Measurements from ENCODE around the gene CC2D2A. TPM values are rescaled to one million over a fixed set of nuclear protein-coding genes. Genes with fewer than 3 reads are reported as not detected.

Gene CC2D2A
- total and polyA plus RNA-seq, 8 donors = 22.8 to 56.3 (median 48.5) TPM

- ATAC-seq (no peak), DNase-seq (no peak)
- Histone ChIP-seq H3K27me3 (no peaks in the 10 kb centered on the region), H3K36me3 (no peaks in the 10 kb centered on the region), H3K4me1 (no peaks in the 10 kb centered on the region), H3K9me3 (peaks cover 0 to 6% of the 10 kb centered on the region in 2 donors), H3K4me3 (no peak overlapping the region), H3K27ac (no peak overlapping the region)
- intact Hi-C loops (cut with DNase I) = no loop called here
- TF ChIP-seq CTCF (IDR thresholded peaks at IDR 0.05) = no peak
These were observed 28.7 kb downstream of the CC2D2A start for GRCh38 chr4:15498356-15498755.

GRCh38 chr4:15500701-15501100 lies 31.0 kb downstream of the CC2D2A start:
- Histone ChIP-seq H3K4me1 (no peaks in the 10 kb centered on the region), H3K9me3 (peaks cover 0 to 6% of the 10 kb centered on the region in 2 donors), H3K27me3 (no peaks in the 10 kb centered on the region), H3K36me3 (no peaks in the 10 kb centered on the region), H3K27ac (no peak overlapping the region), H3K4me3 (no peak overlapping the region)
- DNase-seq = no peak
- intact Hi-C loops (cut with DNase I) = no loop called here
- no peak for TF ChIP-seq CTCF (IDR thresholded peaks at IDR 0.05)
- no peak for ATAC-seq

- intact Hi-C loops (cut with DNase I) = no loop called here
- Histone ChIP-seq H3K27ac (no peak overlapping the region), H3K9me3 (peaks cover 0 to 3% of the 10 kb centered on the region in 2 donors), H3K4me3 (no peak overlapping the region), H3K36me3 (no peaks in the 10 kb centered on the region), H3K4me1 (no peaks in the 10 kb centered on the region), H3K27me3 (no peaks in the 10 kb centered on the region)
- ATAC-seq (peak; percentile 79), DNase-seq (no peak)
- TF ChIP-seq CTCF (IDR thresholded peaks at IDR 0.05) = no peak
These were observed 32.3 kb downstream of the CC2D2A start for GRCh38 chr4:15501941-15502340.

DNA sequence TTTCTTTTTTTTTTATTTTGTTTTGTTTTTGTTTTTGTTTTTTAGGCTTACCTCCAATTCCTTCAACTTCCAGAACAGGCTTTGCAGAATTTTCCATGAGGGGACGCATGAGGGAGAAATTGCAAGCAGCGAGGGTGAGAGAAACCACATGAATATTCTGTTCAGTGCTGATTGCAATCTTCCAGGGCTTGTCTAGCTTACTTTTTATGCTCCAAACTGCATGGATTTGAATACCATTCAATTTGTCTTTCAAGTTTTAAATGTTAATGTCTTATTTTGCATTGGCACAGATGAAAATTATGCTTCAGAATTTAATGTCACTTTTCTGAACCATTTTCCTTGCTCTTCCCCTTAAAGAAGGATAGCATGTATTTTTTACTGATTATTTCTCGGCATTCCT lies 32.7 kb downstream of the CC2D2A start:
- intact Hi-C loops (cut with DNase I) = no loop called here
- Histone ChIP-seq H3K27me3 (no peaks in the 10 kb centered on the region), H3K27ac (no peak overlapping the region), H3K4me1 (no peaks in the 10 kb centered on the region), H3K4me3 (no peak overlapping the region), H3K9me3 (no peaks in the 10 kb centered on the region), H3K36me3 (peaks cover 0 to 3% of the 10 kb centered on the region in 2 donors)
- DNase-seq (no peak), ATAC-seq (no peak)
- TF ChIP-seq CTCF (IDR thresholded peaks at IDR 0.05) = no peak

DNA sequence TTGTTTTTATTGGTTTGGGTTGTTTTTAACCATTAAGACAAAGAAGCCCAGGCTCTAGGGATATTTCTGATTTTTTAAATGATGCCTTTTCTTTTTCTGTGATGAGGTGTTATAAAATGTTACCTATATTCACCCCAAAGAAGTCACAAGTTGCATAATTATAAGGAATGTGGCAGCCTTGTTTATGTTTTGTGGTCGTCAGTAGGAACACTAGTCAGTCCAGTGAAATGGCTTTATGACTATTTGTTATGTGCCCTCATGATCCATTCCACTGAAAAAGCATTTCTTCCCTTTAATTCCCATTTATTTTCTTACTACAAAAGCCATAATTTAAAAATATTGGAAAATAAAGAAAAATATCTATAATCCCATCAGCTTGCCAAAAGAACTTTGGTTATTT lies 34.4 kb downstream of the CC2D2A start:
- no peak for DNase-seq
- no peak for ATAC-seq
- Histone ChIP-seq H3K27ac (no peak overlapping the region), H3K27me3 (no peaks in the 10 kb centered on the region), H3K4me3 (no peak overlapping the region), H3K4me1 (no peaks in the 10 kb centered on the region), H3K36me3 (peaks cover 0 to 4% of the 10 kb centered on the region in 2 donors), H3K9me3 (no peaks in the 10 kb centered on the region)
- intact Hi-C loops (cut with DNase I) = no loop called here
- no peak for TF ChIP-seq CTCF (IDR thresholded peaks at IDR 0.05)
